HCT116 (cell line): ENCODE data around the gene IRGQ. TPM values are rescaled to one million over a fixed set of nuclear protein-coding genes. Genes with fewer than 3 reads are reported as not detected.

Experiments used
- ATAC-seq: fragments of 200-7000 bp; cut with Tn5 transposase; 2 replicates; pipeline ENCODE4 v1.9.1; 2020; ENCODE audit warnings: mild to moderate bottlenecking, moderate library complexity
- BruUV-seq: library from RNA; stranded (reverse); fragments of 400-500 nt; replicated peaks from 2 replicates; lab custom pipeline; 2021; lab: Mats Ljungman, UMichigan
- CTCF ChIA-PET: fragments of 300-600 bp; sonication (Branson Sonifier 250); formaldehyde crosslinking; loops from one replicate; lab custom pipeline; 2021; ENCODE audit warnings: antibody characterized with exemption; lab: Charles Lee
- POLR2A ChIA-PET: fragments of 300-600, 350-600 bp; sonication (Branson Sonifier 250); formaldehyde crosslinking; loops from one replicate; lab custom pipeline; 2021; ENCODE audit warnings: antibody characterized with exemption; lab: Charles Lee
- RAD21 ChIA-PET, 2 experiments: fragments of 300-600 bp; sonication (Branson Sonifier 250); formaldehyde crosslinking; loops; one replicate each; lab custom pipeline; 2023; ENCODE audit warnings: low total read pairs in 2 of 2; ENCODE audit not compliant: uncharacterized antibody in 2 of 2, unreplicated experiment in 2 of 2, low non-redundant PET in 1 of 2; lab: Charles Lee
- DNase-seq: peaks from one replicate; pipeline ENCODE4 v3.0.0-alpha.2; 2010; ENCODE audit warnings: low read depth, low spot score
- H2AFZ ChIP-seq: fragments of 200-600 bp; shearing (Covaris generic), sonication (generic); 2 replicates; pipeline ENCODE4 v1.6.1; 2017; ENCODE audit warnings: low read depth, mixed run types, mixed read lengths, antibody characterized with exemption, low read length; ENCODE audit not compliant: poor library complexity, severe bottlenecking
- H3K27ac ChIP-seq: 2 replicates; pipeline ENCODE4 v1.5.1; 2012; ENCODE audit warnings: low read depth, low read length
- H3K27me3 ChIP-seq: fragments of 200-600 bp; sonication (generic); 2 replicates; pipeline ENCODE4 v1.6.1; 2016; ENCODE audit warnings: mixed run types, low read length, mixed read lengths; ENCODE audit not compliant: insufficient read depth
- H3K36me3 ChIP-seq, 2 experiments: fragments of 200-500 bp in 1 of 2; fragments of 200-600 bp in 1 of 2; sonication (Bioruptor generic) in 1 of 2; sonication (generic) in 1 of 2; 2 replicates each; pipeline versions ENCODE4 v1.5.1 to v1.6.1; 2014 to 2016; ENCODE audit warnings: low read length in 2 of 2, inconsistent platforms in 1 of 2, mixed read lengths in 1 of 2, mixed run types in 1 of 2; ENCODE audit not compliant: insufficient read depth in 2 of 2, control insufficient read depth in 1 of 2
- H3K4me1 ChIP-seq, 2 experiments: fragments of 200-600 bp in 1 of 2; sonication (generic) in 1 of 2; 2 replicates each; pipeline versions ENCODE4 v1.5.1 to v1.6.1; 2012 to 2017; ENCODE audit warnings: low read length in 2 of 2, inconsistent platforms in 1 of 2, mild to moderate bottlenecking in 1 of 2, mixed read lengths in 1 of 2, mixed run types in 1 of 2, moderate library complexity in 1 of 2; ENCODE audit not compliant: insufficient read depth in 2 of 2, control insufficient read depth in 1 of 2
- H3K4me2 ChIP-seq: fragments of 200-600 bp; sonication (generic); 2 replicates; pipeline ENCODE4 v1.6.1; 2017; ENCODE audit warnings: mixed run types, low read length, mixed read lengths
- H3K4me3 ChIP-seq, 2 experiments: fragments of 200-600 bp in 1 of 2; sonication (generic) in 1 of 2; replicated peaks in 1 of 2; 2 replicates each; pipeline ENCODE4 v1.5.1; 2011 to 2016; ENCODE audit warnings: low read length in 2 of 2, control low read depth in 1 of 2, low read depth in 1 of 2, mild to moderate bottlenecking in 1 of 2, mixed read lengths in 1 of 2, mixed run types in 1 of 2
- H3K79me2 ChIP-seq: fragments of 200-600 bp; sonication (generic); 2 replicates; pipeline ENCODE4 v1.6.1; 2017; ENCODE audit warnings: mild to moderate bottlenecking, mixed run types, low read length, moderate library complexity, mixed read lengths; ENCODE audit not compliant: insufficient read depth
- H3K9ac ChIP-seq: fragments of 200-600 bp; sonication (generic); 2 replicates; pipeline ENCODE4 v1.6.1; 2016; ENCODE audit warnings: low read length, mixed read lengths
- H3K9me2 ChIP-seq: fragments of 200-600 bp; sonication (generic), shearing (Covaris generic); 2 replicates; pipeline ENCODE4 v1.6.1; 2017; ENCODE audit warnings: mixed run types, mild to moderate bottlenecking, moderate library complexity; ENCODE audit not compliant: insufficient read depth
- H3K9me3 ChIP-seq, 2 experiments: fragments of 200-500 bp in 1 of 2; fragments of 200-600 bp in 1 of 2; sonication (Bioruptor generic) in 1 of 2; sonication (generic) in 1 of 2; 2 replicates each; pipeline ENCODE4 v1.6.1; 2014 to 2017; ENCODE audit warnings: low read length in 2 of 2, mixed read lengths in 2 of 2, inconsistent platforms in 1 of 2, low read depth in 1 of 2, mild to moderate bottlenecking in 1 of 2, mixed run types in 1 of 2, moderate library complexity in 1 of 2; ENCODE audit not compliant: control insufficient read depth in 1 of 2, insufficient read depth in 1 of 2
- H4K20me1 ChIP-seq: fragments of 200-600 bp; sonication (generic), shearing (Covaris generic); 2 replicates; pipeline ENCODE4 v1.6.1; 2017; ENCODE audit warnings: mixed run types, mild to moderate bottlenecking, moderate library complexity; ENCODE audit not compliant: insufficient read depth
- JUND ChIP-seq: IDR thresholded peaks from 2 replicates; pipeline ENCODE4 v1.6.1; 2012
- TCF7L2 ChIP-seq: IDR thresholded peaks from 2 replicates; pipeline ENCODE4 v1.7.0; 2011; ENCODE audit warnings: borderline replicate concordance, inconsistent platforms; ENCODE audit not compliant: insufficient read depth, insufficient read length; ENCODE audit errors: extremely low read depth
- ZFX ChIP-seq: fragments of 450-650 bp; IDR thresholded peaks from 2 replicates; pipeline ENCODE4 v1.6.1; 2017
- intact Hi-C: fragments of 100-400 bp; cut with micrococcal nuclease; formaldehyde crosslinking; loops from 2 replicates; pipeline ENCODE4 v1.10.0; 2022
- total RNA-seq: library from RNA; stranded (reverse); gene quantifications from one replicate; pipeline ENCODE4 v1.2.1, GENCODE V29; 2021; ENCODE audit not compliant: unreplicated experiment
- TF ChIP-seq, protein P1 (sequence below), 3 experiments: fragments of 200-600 bp in 1 of 3; sonication (generic) in 1 of 3; IDR thresholded peaks in 2 of 3; conservative IDR thresholded peaks in 1 of 3; 2 replicates each; pipeline ENCODE4 v1.5.1; 2012 to 2017; ENCODE audit warnings: low read depth in 2 of 3, low read length in 2 of 3, antibody characterized with exemption in 1 of 3, borderline replicate concordance in 1 of 3, control low read depth in 1 of 3, mild to moderate bottlenecking in 1 of 3, mixed read lengths in 1 of 3, mixed run types in 1 of 3, moderate library complexity in 1 of 3; ENCODE audit not compliant: insufficient read depth in 1 of 3
- TF ChIP-seq, protein P2 (sequence below): IDR thresholded peaks from 2 replicates; pipeline ENCODE4 v1.6.1; 2011; ENCODE audit warnings: mild to moderate bottlenecking, low read length, moderate library complexity; ENCODE audit not compliant: insufficient replicate concordance; ENCODE audit errors: extremely low read depth
- TF ChIP-seq, protein P3 (sequence below): IDR thresholded peaks from 2 replicates; pipeline ENCODE4 v1.6.1; 2012
- TF ChIP-seq, protein P4 (sequence below): IDR thresholded peaks from 2 replicates; pipeline ENCODE4 v1.6.1; 2012

Gene IRGQ
- total RNA-seq, 1 experiment from 2014 or later = 14.6 TPM

DNA sequence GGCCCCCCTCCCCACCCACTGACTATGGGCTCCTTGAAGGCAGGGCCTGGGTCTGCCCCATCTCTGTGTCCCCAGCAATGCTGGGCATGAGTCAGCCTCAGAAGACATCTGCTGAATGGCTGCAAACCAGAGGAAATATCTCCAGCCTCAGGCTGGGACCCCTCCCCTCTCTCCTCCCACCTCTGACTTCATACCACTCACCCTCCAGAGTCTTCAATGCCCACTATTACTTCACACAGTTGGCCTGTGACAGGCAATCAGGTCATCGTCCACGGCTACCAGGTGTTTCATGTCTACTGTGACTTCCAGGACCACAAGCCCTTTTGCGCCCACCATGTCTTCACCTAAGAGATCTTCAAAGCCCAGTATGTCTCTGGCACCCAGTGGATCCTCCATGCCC, 15.9 kb upstream of the IRGQ start, which contains the start of gene SRRM5 (continued):
- TF ChIP-seq, protein P1, sequence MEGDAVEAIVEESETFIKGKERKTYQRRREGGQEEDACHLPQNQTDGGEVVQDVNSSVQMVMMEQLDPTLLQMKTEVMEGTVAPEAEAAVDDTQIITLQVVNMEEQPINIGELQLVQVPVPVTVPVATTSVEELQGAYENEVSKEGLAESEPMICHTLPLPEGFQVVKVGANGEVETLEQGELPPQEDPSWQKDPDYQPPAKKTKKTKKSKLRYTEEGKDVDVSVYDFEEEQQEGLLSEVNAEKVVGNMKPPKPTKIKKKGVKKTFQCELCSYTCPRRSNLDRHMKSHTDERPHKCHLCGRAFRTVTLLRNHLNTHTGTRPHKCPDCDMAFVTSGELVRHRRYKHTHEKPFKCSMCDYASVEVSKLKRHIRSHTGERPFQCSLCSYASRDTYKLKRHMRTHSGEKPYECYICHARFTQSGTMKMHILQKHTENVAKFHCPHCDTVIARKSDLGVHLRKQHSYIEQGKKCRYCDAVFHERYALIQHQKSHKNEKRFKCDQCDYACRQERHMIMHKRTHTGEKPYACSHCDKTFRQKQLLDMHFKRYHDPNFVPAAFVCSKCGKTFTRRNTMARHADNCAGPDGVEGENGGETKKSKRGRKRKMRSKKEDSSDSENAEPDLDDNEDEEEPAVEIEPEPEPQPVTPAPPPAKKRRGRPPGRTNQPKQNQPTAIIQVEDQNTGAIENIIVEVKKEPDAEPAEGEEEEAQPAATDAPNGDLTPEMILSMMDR (IDR thresholded peaks at IDR 0.05 in 2 of 3, conservative IDR thresholded peaks at IDR 0.05 in 1 of 3; ENCODE audit: borderline replicate concordance in 1 of 3, insufficient read depth in 1 of 3, low read depth in 2 of 3, low read length in 2 of 3) = no peak
- TF ChIP-seq, protein P2, sequence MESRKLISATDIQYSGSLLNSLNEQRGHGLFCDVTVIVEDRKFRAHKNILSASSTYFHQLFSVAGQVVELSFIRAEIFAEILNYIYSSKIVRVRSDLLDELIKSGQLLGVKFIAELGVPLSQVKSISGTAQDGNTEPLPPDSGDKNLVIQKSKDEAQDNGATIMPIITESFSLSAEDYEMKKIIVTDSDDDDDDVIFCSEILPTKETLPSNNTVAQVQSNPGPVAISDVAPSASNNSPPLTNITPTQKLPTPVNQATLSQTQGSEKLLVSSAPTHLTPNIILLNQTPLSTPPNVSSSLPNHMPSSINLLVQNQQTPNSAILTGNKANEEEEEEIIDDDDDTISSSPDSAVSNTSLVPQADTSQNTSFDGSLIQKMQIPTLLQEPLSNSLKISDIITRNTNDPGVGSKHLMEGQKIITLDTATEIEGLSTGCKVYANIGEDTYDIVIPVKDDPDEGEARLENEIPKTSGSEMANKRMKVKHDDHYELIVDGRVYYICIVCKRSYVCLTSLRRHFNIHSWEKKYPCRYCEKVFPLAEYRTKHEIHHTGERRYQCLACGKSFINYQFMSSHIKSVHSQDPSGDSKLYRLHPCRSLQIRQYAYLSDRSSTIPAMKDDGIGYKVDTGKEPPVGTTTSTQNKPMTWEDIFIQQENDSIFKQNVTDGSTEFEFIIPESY = no peak
- TF ChIP-seq ZFX = no peak
- no peak for TF ChIP-seq JUND
- TF ChIP-seq, protein P3, sequence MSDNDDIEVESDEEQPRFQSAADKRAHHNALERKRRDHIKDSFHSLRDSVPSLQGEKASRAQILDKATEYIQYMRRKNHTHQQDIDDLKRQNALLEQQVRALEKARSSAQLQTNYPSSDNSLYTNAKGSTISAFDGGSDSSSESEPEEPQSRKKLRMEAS = no peak
- TF ChIP-seq, protein P4, sequence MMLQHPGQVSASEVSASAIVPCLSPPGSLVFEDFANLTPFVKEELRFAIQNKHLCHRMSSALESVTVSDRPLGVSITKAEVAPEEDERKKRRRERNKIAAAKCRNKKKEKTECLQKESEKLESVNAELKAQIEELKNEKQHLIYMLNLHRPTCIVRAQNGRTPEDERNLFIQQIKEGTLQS = no peak
- TF ChIP-seq, all 23 proteins: peak for 0

DNA sequence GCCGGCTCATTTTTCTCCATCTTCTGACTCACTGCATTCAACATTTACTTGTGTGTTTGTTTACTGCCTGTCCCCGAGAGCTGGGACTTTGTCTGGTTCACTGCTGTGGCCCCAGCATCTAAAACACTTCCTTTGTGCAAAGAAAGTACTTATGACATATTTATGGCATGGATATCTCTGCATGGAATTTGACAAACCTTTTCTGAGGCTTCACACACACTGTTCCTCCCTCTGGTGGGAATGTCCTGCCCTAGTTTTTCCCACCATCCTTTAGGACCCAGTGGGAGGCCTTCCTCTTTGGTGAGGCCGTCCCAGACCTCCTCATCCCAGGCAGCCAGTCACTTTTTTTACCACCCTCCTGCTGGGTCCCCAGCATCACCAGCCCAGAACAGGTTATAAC, 14.6 kb upstream of the IRGQ start:
- H3K9me3 ChIP-seq = no peaks in the 10 kb centered on the region
- ATAC-seq (no peak), DNase-seq (no peak)
- POLR2A ChIA-PET = no interaction called here
- RAD21 ChIA-PET = no interaction called here
- no peak for TF ChIP-seq TCF7L2
- no peaks in the 10 kb centered on the region for H3K27me3 ChIP-seq
- no peak overlapping the region for H3K4me3 ChIP-seq
- intact Hi-C loops = no loop called here
- CTCF ChIA-PET = no interaction called here
- no peaks in the 10 kb centered on the region; the same call in 1 of the 2 replicates for H3K79me2 ChIP-seq
- H3K9me2 ChIP-seq = no peaks in the 10 kb centered on the region
- H2AFZ ChIP-seq = no peak overlapping the region
- peaks cover 8 to 9% of the 10 kb centered on the region in 2 experiments; a peak in 2 of 4 replicates for H3K36me3 ChIP-seq
- H4K20me1 ChIP-seq = no peaks in the 10 kb centered on the region
- BruUV-seq = no TSS peak
- H3K27ac ChIP-seq = no peak overlapping the region
- no peaks in the 10 kb centered on the region for H3K4me1 ChIP-seq
- H3K4me2 ChIP-seq = no peak overlapping the region
- no peak overlapping the region for H3K9ac ChIP-seq
